DMS153 treated with DMSO at 0.1 percent for 48 hours (cell line): Measurements from ENCODE around the gene APLF.
"Not testable (repeated sequence)": the region's sequence is repeated elsewhere in the genome, so short reads cannot be mapped to it uniquely, and the experiment has no call there.

Source experiments
- DNase-seq: peaks from one replicate; lab custom pipeline; 2025; ENCODE audit not compliant: unreplicated experiment; lab: John Stamatoyannopoulos, UW

The APLF gene

DNA sequence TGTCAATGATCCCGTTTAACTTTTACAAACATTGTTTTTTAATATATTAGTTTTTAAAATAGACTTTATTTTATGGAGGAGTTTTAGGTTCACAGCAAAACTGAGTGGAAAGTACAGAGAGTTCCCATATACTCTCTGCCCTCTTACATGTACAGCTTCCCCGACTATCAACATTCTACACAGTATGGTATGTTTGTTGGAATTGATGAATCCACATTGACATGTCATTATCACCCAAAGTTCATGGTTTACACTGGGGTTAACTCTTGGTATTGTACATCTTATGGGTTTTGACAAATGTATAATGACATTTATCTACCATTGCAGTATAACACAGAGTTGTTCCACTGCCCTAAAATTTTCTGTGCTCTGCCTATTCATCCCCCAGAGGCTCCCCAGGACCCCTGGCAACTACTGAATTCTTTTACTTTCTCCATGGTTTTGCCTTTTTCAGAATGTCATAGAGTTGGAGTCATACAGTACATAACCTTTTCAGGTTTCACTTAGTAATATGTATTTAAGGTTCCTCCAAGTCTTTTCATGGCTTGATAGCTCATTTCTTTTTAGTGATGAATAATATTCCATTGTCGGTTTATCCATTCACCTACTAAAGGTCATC lies 5.5 kb downstream of the APLF start:
- DNase-seq = no peak

- no peak for DNase-seq
These were observed 7.7 kb downstream of the APLF start for GRCh38 chr2:68475110-68475509.

- no peak for DNase-seq
These were observed 8.2 kb downstream of the APLF start for GRCh38 chr2:68475576-68475975.

- DNase-seq = no peak
These were observed 9.1 kb downstream of the APLF start for GRCh38 chr2:68476454-68476853.

GRCh38 chr2:68478688-68479087 lies 11.3 kb downstream of the APLF start:
- no peak for DNase-seq

DNA sequence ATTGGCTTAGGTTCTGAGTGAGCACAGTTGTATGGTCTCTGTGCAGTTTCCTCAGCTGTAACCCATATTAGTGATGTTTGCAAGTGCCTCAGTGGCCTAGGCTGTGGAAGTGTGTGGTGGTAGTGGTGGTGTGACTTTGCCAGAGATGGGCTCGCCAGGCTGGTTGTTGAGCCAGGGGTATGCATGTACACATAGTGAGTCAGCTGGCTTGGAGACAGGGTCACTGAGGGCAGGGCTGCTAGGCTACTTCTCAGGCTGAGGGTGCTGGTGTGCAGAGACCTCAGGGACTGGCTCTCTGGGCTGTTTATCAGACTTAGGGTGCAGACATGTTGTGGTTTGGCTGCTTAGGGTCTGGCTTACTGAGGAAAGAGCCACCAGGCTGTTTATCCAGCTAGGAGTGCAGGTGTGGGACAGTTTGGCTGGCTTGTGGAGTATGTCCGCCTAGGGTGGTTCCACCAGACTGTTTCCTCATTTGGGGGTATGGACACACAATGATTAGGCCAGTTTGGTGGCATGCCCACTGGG lies 15.0 kb downstream of the APLF start:
- no peak for DNase-seq

GRCh38 chr2:68483011-68483410 lies 15.6 kb downstream of the APLF start:
- DNase-seq = no peak

DNA sequence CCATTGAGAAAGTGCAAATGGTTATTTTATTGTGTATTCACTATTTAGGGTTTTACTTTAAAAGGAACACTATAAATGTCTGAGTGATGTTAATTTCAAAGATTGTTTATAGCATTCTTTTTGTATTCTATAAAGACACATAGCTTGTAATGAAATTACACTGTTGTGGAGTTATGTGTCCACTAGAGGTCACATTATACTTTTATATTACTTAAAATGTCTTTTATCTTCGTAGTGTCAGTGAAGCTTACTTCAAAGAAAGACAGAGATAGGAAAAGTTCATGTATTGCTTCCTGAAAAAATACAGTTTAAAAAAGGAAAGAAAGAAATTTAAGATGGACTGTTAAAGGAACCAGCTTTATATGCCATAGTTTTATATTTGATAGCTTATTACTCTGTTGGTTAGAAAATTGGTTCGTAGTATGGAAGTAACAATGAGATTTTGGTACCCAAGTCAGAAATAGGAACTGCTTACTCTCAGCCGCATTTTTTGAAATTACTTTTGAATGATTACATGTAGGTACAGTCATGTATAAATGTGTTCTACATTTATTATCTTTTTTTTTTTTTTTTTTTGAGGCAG lies 20.5 kb downstream of the APLF start:
- DNase-seq = peak; percentile 17

DNA sequence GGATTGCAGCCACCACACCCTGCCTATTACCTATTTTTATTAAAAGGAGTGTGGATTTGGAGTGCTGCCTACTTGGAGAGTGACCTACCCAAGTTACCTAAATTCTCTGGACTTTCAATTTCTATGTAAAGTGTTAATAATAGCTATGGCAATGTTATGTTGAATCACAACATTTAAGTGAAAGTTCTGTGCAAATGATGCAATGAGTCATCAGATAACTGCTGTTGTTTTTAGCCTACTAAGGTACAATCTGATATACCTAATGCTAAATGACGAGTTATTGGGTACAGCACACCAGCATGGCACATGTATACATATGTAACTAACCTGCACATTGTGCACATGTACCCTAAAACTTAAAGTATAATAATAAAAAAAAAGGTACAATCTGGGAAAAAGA lies 21.2 kb downstream of the APLF start:
- not testable (repeated sequence) for DNase-seq

DNA sequence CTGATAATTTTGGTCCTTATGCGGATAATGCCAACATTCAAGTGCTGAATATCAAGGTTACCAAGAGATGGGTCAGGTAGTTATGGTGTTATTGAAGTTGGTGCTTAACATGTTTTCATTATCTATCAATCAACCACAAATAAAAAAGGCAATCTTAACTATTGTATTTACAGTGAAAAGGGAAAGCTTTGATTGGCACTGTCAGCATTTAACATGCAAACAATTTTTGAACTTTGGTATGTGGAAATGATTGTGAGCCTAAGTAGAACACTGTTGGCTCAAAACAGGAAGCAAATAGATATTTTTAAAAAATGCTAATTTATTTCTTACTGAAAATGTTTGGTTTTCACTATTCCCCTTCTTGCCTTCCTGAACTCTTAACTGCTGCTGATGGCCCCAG lies 21.9 kb downstream of the APLF start:
- no peak for DNase-seq

- no peak for DNase-seq
These were observed 24.2 kb downstream of the APLF start for GRCh38 chr2:68491582-68491981.

DNA sequence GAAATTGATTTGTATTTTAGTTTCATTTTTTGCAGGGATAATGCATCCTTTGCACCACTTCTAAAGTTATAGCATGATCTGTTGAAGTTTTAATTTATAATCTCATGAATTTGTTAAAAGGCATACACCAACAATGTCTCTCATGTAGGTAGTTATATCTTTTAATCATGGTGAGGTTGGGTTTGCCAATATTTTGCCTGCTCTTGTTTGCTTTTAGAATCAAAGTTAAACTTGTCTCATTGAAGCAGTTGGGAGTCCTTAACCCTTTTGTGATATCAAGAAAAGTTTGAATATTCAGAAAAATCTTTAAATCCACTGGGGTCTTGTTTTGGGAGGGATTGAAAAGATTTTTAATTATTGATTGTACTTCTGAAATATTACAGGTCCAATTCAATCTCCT lies 31.7 kb downstream of the APLF start:
- DNase-seq = no peak

GRCh38 chr2:68500649-68501048 lies 33.3 kb downstream of the APLF start:
- DNase-seq = no peak

GRCh38 chr2:68501768-68502167 lies 34.4 kb downstream of the APLF start:
- DNase-seq = no peak

- DNase-seq = no peak
These were observed 38.3 kb downstream of the APLF start for GRCh38 chr2:68505603-68506159.

- DNase-seq = no peak
These were observed 38.8 kb downstream of the APLF start for GRCh38 chr2:68506170-68506569.

- no peak for DNase-seq
These were observed 44.9 kb downstream of the APLF start for GRCh38 chr2:68512326-68512725.

DNA sequence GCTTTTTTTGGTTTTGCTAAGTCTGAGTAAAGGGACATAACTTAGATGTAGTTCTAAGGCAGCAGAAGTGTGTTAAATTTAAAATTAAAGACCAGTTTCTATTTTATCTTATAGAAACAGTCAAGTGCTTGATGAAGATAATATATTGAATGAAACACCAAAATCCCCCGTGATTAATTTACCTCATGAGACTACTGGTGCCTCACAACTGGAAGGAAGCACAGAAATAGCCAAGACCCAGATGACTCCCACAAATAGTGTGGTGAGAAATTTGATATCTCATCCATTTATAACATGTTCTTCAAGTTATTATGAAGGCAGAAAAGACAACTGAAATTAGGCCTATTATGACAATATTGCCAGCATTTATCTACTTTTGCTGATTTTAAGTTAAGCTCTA lies 45.6 kb downstream of the APLF start:
- DNase-seq = no peak

DNA sequence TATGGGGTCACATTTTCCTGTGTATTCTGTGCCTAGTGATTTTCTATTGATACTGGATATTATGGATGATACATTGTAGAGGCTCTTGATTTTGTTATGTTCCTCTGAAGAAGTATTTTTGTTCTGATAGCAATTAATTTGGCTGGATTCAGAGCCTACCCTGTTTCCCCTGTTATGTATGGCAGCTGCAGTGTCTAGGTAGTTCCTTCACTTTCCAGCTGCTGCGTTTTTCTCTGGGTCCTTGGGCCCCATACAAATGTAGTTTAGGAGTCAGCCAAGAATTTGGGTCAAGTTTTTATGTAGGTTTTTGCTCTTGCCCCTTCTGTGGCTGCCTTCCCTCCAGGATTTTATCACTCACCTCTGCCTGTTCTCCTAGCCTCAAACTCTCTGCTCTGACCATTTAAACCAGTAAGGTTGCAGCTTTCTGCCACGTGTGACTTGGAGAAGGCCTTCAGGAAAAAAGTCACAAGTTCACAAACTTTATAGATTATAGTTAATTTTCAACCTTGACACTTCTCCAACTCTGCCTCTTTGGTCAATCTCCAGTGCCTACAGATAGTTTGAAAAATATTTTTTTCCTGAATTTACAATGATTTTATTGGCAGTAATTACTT lies 47.0 kb downstream of the APLF start:
- DNase-seq = no peak

GRCh38 chr2:68516051-68516955 lies 48.9 kb downstream of the APLF start:
- no peak for DNase-seq

- no peak for DNase-seq
These were observed 51.9 kb downstream of the APLF start for GRCh38 chr2:68519236-68519635.
